ENCODE measurements around the gene PFKM. TPM values are rescaled to one million over a fixed set of nuclear protein-coding genes. Genes with fewer than 3 reads are reported as not detected.

Gene PFKM
- total and polyA plus RNA-seq, 2 donors from 2014 or later: 67.7 to 69.6 TPM

GRCh38 chr12:48187916-48188695 is 68.9 kb downstream of the PFKM start:
- FAIRE-seq: no peak

DNA sequence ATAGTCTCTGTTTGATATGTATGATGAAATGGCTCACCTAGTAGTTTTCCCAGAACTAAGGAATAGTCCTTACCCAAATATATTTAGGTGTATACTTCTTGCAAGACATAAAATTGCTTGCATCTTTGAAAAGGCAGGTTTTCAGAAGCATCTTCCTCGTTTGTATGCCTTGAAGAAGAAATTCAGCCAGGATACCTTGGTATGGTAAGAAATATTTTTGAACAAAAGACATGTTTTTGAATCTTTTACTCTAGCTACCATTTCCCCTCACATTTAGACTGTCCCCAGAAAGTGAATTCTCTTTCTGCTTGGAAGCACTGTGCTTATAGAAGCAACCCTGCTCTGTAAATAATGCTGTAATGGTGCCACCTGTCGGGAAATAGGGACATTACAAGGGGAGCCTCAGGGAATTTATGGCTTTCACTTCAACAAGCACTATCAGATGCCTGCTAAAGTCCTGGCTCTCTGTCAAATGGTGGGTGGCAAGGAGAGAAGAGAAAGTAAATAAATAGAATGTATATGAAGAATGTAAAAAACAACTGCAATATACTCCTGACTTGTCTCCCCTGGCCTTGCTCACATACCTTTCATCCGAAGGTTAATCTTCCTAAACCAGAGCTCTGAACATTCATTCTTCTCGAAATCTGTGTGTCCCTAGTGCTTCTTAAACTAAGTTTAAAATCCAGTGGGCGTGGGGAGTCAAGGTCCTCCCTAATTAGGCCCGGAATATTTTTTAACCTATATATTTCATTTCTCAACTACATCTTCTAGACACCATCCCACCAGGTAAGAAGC is 70.4 kb downstream of the PFKM start:
- H3K9me3 ChIP-seq (ENCODE audit: control insufficient read depth in 2 of 3, insufficient read depth in 1 of 3, low read length in 3 of 3): no peaks in the 10 kb centered on the region
- intact Hi-C loops (cut with DNase I): no loop called here
- DNase-seq (peak in 4 of 5 donors; percentile 79 to 90 (median 84)), FAIRE-seq (peak; percentile 3)
- H3K4me3 ChIP-seq (ENCODE audit: low read length in 3 of 3): no peak overlapping the region
- H3K27me3 ChIP-seq (ENCODE audit: control insufficient read depth, insufficient read depth, low read length): peaks cover 5% of the 10 kb centered on the region
- no peaks in the 10 kb centered on the region for H3K4me1 ChIP-seq (ENCODE audit: control insufficient read depth in 2 of 3, insufficient read depth in 2 of 3, low read depth in 1 of 3, low read length in 3 of 3)
- TF ChIP-seq CTCF (IDR thresholded peaks at IDR 0.05; ENCODE audit: borderline replicate concordance, extremely low read depth, insufficient read depth): peak; percentile 81
- H3K36me3 ChIP-seq (ENCODE audit: control insufficient read depth in 2 of 3, insufficient read depth in 3 of 3, low read length in 3 of 3): no peaks in the 10 kb centered on the region
- H3K27ac ChIP-seq (ENCODE audit: low read depth in 2 of 2, low read length in 2 of 2): no peak overlapping the region
- H3K9ac ChIP-seq (ENCODE audit: low read length in 3 of 3): no peak overlapping the region

More at GRCh38 chr12:48187916-48188695, 68.9 kb downstream of the PFKM start:
- no peak overlapping the region for H3K9ac ChIP-seq (ENCODE audit: low read length in 3 of 3)
- H3K4me3 ChIP-seq (ENCODE audit: low read length in 3 of 3): no peak overlapping the region
- TF ChIP-seq CTCF (IDR thresholded peaks at IDR 0.05; ENCODE audit: borderline replicate concordance, extremely low read depth, insufficient read depth): no peak
- DNase-seq: no peak
- no peaks in the 10 kb centered on the region for H3K36me3 ChIP-seq (ENCODE audit: control insufficient read depth in 2 of 3, insufficient read depth in 3 of 3, low read length in 3 of 3)
- intact Hi-C loops (cut with DNase I): no loop called here
- no peaks in the 10 kb centered on the region for H3K9me3 ChIP-seq (ENCODE audit: control insufficient read depth in 2 of 3, insufficient read depth in 1 of 3, low read length in 3 of 3)
- H3K27me3 ChIP-seq (ENCODE audit: control insufficient read depth, insufficient read depth, low read length): peaks cover 6% of the 10 kb centered on the region
- no peak overlapping the region for H3K27ac ChIP-seq (ENCODE audit: low read depth in 2 of 2, low read length in 2 of 2)
- peaks cover 0 to 6% (median 0%) of the 10 kb centered on the region in 3 donors for H3K4me1 ChIP-seq (ENCODE audit: control insufficient read depth in 2 of 3, insufficient read depth in 2 of 3, low read depth in 1 of 3, low read length in 3 of 3)

DNA sequence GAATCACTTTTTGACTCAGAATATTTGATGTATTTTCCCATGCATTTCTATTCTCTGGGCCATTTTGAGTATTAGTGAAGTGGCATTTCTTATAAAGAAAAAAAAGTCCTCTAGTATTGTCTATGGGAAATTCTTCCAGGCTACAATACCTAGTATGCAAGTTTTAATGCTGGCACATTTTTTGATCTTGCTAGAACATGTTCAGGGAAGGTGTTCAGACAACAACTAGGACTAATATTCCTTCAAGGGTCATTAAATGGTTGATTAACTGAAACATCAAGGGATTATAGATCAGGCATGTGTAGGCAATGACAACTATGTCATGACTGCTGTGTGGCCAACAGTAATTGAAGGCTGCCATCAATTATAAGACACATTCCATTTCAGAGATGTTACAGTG is 71.9 kb downstream of the PFKM start:
- no peak overlapping the region for H3K4me3 ChIP-seq (ENCODE audit: low read length in 3 of 3)
- intact Hi-C loops (cut with DNase I): no loop called here
- no peak for TF ChIP-seq CTCF (IDR thresholded peaks at IDR 0.05; ENCODE audit: borderline replicate concordance, extremely low read depth, insufficient read depth)
- no peak overlapping the region for H3K27ac ChIP-seq (ENCODE audit: low read depth in 2 of 2, low read length in 2 of 2)
- H3K36me3 ChIP-seq (ENCODE audit: control insufficient read depth in 2 of 3, insufficient read depth in 3 of 3, low read length in 3 of 3): no peaks in the 10 kb centered on the region
- H3K4me1 ChIP-seq (ENCODE audit: control insufficient read depth in 2 of 3, insufficient read depth in 2 of 3, low read depth in 1 of 3, low read length in 3 of 3): no peaks in the 10 kb centered on the region
- H3K9me3 ChIP-seq (ENCODE audit: control insufficient read depth in 2 of 3, insufficient read depth in 1 of 3, low read length in 3 of 3): no peaks in the 10 kb centered on the region
- FAIRE-seq (no peak), DNase-seq (no peak)
- H3K27me3 ChIP-seq (ENCODE audit: control insufficient read depth, insufficient read depth, low read length): no peaks in the 10 kb centered on the region
- H3K9ac ChIP-seq (ENCODE audit: low read length in 3 of 3): no peak overlapping the region

Data from kidney (tissue), 14 donors.